G401.6 (cell line): ENCODE measurements around the gene ANKRD36.
A peak's percentile ranks its signal among the peaks of the same experiment; 100 is the strongest.
"Not testable (repeated sequence)": the region's sequence is repeated elsewhere in the genome, so short reads cannot be mapped to it uniquely, and the experiment has no call there.

ENCODE experiments used
- FAIRE-seq: peaks from 2 replicates; lab custom pipeline; 2012; peaks lifted over from hg19 to GRCh38; lab: Jason Lieb, UNC

Gene ANKRD36

DNA sequence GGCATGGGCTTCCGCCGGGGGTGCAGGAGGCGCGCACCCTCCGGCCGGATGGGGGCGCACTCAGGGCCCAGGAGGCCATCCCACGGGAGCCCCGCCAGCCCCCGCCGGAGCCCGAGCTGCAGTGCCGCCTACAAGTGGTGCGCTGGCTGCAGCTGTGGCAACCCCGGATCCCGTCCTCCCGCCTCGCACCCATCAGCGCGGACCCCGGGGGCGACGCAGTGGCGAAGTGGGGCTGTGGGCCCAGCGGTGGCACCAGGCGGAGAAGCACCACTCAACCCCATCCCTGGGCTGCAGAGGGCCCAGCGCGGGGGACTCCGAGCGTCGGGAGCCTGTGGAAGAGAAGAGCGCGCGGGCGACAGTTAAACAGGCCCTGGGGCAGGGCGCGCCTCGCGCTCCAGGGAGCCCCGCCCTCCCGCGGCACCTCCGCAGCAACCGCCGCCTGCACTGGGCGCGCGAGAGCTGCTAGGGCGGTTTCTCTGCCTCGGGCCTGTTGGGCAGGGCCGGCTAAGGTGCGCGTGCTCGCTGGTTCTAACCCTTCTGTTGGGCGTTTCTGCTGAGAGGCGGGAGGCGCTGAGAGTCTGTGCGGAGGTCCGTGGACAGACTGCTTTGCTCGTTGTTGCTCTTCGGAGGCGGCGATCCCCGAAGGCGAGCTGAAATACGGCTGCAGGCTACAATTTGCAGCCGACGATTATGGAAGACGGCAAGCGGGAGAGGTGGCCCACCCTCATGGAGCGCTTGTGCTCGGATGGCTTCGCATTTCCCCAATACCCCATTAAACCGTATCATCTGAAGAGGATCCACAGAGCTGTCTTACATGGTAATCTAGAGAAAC is at the start of gene ANKRD36:
ANKRD36 (plus strand) TSS at position 104 of the 832 bp plus-strand sequence; CDS start at position 691, 587 bp downstream.
- not testable (repeated sequence) for FAIRE-seq

- not testable (repeated sequence) for FAIRE-seq
Measured at GRCh38 chr2:97066030-97066429, 46.9 kb upstream of the ANKRD36 start.

DNA sequence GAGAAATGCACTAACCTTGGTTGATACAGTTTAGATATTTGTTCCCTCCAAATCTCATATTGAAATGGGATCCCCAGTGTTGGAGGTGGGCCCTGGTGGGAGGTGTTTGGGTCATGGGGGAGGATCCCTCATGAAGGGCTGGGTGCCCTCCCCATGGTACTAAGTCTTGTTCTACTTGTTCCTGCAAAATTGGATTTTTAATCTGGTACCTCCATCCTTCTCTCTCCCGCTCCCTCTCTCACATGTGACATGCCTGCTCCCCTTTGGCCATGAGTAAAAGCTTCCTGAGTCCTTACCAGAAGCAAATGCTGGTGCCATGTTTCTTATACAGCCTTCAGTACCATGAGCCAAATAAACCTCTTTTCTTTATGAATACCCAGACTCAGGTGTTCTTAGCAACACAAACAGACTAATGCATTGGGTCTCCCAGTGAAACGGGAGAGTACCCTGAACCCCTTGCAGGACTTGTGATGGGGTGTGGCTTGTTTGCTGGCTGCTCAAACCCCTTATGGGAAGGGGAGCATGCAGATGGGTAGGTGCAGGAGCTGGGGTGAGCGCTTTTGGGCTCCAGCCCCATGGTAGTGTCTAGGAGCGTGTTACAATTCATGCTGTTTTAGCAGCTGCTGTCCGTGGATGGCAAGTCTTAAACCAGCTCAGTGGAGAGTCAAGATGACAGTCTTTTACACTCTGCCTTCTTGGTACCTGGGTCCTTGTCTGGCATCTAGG is 45.5 kb upstream of the ANKRD36 start:
- no peak for FAIRE-seq

DNA sequence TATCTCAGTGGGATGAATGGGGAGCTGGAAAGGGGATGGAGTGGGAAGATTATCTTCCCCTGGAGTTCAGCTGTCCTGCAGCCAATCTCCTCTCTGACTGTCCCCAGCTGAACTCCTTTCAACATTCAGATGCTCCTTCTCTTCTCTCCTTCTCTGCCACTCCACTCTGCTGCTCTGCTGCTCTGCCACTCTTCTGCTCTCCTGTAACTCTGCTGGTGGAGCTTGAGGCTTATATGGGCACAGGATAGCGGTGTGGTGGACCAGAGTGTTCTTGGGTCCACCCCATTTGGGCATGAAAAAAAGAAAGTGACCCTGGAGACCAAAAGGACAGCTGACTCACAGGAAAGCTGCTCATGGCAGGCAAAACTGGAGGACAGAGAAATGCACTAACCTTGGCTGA is 44.9 kb upstream of the ANKRD36 start:
- FAIRE-seq = no peak

- not testable (repeated sequence) for FAIRE-seq
Measured at GRCh38 chr2:97068722-97069121, 44.2 kb upstream of the ANKRD36 start.

- FAIRE-seq = not testable (repeated sequence)
Measured at GRCh38 chr2:97070915-97071314, 42.0 kb upstream of the ANKRD36 start.

DNA sequence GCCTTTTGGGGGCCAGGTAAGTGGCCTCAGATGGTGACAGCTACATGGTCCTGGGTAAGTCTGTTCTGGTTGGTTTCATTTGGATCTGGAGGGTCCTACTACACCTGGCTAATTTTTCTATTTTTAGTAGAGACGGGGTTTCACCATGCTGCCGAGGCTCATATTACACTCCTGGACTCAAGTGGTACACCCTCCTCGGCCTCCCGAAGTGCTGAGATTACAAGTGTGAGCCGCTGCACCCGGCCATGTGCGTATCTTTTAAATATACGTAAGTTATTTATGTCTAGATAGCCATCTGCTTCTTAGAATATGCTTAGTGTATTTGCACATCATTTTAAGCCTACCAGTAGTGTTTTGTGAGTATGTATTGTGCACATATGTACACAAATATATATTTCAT is 35.7 kb upstream of the ANKRD36 start:
- not testable (repeated sequence) for FAIRE-seq

GRCh38 chr2:97080855-97081254 is 32.1 kb upstream of the ANKRD36 start:
- FAIRE-seq = not testable (repeated sequence)

DNA sequence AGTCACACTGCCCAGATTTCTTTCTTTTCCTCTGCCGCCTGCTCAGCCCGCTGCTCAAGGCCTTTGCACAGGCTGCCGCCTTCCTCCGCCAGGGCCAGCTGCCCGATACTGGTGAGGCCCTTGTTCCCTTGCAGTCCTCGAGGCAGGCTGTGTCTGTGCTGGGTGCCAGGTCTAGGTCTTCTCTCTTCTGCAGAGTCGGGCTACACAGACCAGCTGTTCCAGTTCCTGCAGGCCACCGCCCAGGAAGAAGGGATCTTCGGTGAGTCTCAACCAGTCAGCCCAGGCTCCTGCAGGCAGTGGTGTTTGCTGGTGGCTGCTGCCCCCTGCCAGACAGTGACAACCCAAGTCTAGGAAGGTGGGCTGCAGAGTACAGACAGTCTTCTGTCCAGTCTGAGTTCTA is 30.7 kb upstream of the ANKRD36 start:
- FAIRE-seq = not testable (repeated sequence)

DNA sequence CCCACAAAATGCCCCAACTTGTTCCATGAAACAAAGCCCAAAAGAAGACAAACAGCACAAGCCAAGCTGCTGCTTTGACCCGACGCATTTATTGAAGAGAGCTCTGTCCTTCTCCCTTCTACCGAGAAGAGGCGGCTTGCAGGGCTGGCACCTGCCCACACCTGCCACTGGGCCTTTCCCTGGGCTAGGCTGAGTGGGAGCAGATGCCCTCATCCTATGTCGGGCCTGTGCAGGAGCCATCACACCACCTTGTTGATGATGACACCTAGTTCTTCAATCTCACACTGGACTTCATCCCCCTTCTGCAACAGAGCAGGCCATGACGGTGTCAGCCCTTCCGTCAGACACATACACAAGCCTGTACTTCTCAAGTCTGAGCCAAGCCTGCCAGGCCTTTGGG is 29.4 kb upstream of the ANKRD36 start:
- not testable (repeated sequence) for FAIRE-seq

DNA sequence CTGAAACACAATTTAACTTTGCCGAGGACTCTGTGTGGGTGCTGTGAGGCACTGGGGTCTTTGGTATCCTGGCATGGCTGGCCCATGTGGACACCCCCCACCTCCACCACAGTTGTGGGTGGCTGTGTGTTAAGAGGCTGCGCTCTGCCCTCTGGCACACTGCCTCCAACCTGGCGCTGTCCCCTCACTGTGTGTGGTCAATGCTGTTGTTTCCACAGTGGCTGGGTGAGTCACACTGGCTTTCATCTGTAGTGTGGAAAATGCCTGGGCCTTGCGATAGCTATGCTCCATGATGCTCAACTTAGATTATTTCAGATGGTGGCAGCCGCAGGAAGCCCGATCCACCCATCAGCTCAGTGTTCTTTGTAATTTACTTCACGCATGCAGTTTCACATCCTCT is 27.9 kb upstream of the ANKRD36 start:
- not testable (repeated sequence) for FAIRE-seq

DNA sequence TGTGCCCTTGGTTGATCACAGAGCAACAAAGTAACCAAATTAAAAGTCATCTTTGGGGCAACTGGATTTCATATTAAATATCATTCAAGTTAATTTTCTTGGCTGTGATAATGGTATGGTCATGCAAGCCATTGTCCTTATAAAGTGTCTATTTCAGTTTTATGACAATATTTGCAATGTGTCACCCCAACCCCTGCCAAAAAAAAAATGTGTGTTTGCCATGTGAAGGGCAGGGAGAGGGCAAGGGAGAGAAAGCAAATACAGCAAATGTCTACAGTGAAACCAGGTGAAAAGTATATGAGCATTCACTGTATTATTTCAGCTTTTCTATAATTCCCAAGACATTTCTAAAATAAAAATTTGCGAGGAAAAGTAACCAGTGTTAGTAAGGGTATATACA is 24.2 kb upstream of the ANKRD36 start:
- not testable (repeated sequence) for FAIRE-seq

DNA sequence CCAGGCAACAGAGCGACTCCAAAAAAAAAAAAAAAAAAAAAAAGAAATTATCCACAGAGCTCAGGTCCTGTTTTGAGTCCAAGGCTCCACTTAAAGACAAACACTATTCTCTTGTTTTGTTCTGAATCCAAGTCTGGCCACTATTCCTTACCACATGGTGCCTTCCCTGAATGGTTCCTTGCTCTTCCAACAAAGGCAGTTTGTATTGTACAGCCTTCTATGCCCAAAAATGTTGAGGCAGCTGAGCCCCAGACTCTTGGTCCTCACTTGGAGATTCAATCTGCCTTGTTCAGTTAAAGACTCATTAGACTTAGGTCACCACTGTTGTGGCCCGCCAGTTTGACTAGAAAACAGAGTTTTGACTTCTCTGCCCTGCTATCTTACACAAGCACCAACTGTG is 20.0 kb upstream of the ANKRD36 start:
- FAIRE-seq = not testable (repeated sequence)

DNA sequence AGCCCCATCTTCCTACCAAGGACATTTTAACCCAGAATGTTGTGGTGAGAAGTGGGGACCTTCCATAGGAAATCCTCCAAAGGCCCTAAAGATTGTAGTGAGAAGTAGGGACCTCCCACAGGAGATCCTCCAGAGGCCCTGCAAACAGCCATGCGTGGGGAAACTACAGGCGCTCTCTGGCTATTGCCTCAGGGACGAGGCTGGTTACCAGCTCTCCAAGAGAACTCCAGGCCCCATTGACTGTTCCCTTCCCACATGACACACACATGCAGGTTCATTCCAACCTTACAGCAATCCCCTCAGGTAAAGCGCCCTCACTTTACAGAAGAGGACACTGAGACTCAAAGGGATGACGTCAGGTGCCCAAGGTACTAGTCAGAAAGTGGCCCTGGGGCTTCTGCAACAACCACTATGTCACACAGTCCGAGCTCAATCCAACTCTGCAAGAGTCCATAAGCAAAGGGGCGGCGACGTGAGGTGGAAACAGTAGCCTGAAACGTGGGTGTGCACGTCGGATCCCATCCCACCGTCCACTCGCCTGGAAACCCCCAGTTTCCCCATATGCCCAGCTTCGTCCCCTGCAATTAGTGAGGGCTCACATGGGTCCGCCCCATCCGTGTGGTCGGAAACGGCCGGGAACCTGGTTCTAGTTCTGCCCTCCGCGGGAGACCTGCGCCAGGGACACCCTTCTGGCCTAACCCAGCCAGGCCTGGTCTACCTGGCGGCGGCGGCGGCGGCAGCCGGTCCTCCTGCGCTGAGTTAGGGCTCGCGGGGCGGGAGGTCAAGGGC is 18.8 kb upstream of the ANKRD36 start:
- FAIRE-seq = not testable (repeated sequence)

- not testable (repeated sequence) for FAIRE-seq
Measured at GRCh38 chr2:97094772-97095611, 18.0 kb upstream of the ANKRD36 start, which contains the start of gene FAHD2B. TSS of gene FAHD2B (minus strand) at chr2:97094882. CDS start at chr2:97091706, 3,176 bp downstream.

DNA sequence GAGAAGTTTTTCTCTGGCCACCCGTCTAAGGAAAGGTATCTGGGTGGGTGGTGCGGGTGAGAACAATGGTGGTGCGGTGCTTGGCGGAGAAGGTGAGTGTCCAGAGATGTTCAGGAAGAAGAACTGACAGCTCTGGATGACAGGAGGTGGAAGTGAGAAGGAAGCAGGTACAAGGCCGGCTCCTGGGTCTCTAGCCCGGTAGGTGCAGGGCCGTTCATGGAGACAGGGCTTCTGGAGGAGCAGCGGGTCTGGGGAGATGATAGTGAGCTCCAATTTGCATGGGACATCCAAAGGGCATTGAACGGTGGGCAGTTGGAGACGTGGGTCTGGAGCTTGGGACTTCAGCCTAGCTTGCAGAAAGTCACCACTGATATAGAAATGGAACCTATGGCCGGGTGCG is 17.3 kb upstream of the ANKRD36 start:
- no peak for FAIRE-seq

- not testable (repeated sequence) for FAIRE-seq
Measured at GRCh38 chr2:97098786-97099372, 14.1 kb upstream of the ANKRD36 start.

DNA sequence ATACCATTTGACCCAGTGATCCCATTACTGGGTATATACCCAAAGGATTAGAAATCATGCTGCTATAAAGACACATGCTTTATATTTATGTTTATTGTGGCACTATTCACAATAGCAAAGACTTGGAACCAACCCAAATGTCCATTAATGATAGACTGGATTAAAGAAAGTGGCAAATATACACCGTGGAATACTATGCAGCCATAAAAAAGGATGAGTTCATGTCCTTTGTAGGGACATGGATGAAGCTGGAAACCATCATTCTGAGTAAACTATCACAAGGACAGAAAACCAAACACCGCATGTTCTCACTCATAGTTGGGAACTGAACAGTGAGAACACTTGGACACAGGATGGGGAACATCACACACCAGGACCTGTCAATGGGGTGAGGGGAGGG is 6.1 kb upstream of the ANKRD36 start:
- FAIRE-seq = not testable (repeated sequence)

GRCh38 chr2:97111246-97111645 is 1.7 kb upstream of the ANKRD36 start:
- not testable (repeated sequence) for FAIRE-seq

- peak; percentile 94 for FAIRE-seq
Measured at GRCh38 chr2:97112320-97113049, 468 bp upstream of the ANKRD36 start.
